H9 (cell line): ENCODE results near the gene NEURL3. TPM values are rescaled to one million over a fixed set of nuclear protein-coding genes. Genes with fewer than 3 reads are reported as not detected.

Experiments used
- DNase-seq: peaks from one replicate; pipeline ENCODE4 v3.0.0-alpha.2; 2017
- H2AFZ ChIP-seq: one replicate; pipeline ENCODE4 v1.6.1; 2013; ENCODE audit warnings: mild to moderate bottlenecking, low read length, control low read depth, moderate library complexity
- H2AK5ac ChIP-seq: 2 replicates; pipeline ENCODE4 v1.6.1; 2013; ENCODE audit warnings: low read length, control low read depth, mixed read lengths; ENCODE audit not compliant: insufficient read length
- H2BK120ac ChIP-seq: one replicate; pipeline ENCODE4 v1.6.1; 2013; ENCODE audit warnings: low read depth, mild to moderate bottlenecking, low read length, control low read depth, inconsistent platforms; ENCODE audit not compliant: poor library complexity, severe bottlenecking
- H2BK12ac ChIP-seq: 2 replicates; pipeline ENCODE4 v1.6.1; 2013; ENCODE audit warnings: low read length, control low read depth, mixed read lengths, low read depth; ENCODE audit not compliant: insufficient read length
- H2BK15ac ChIP-seq: 2 replicates; pipeline ENCODE4 v1.6.1; 2013; ENCODE audit warnings: low read depth, low read length, control low read depth
- H2BK20ac ChIP-seq: one replicate; pipeline ENCODE4 v1.6.1; 2013; ENCODE audit warnings: low read depth, mild to moderate bottlenecking, low read length, control low read depth, inconsistent platforms; ENCODE audit not compliant: poor library complexity, severe bottlenecking
- H2BK5ac ChIP-seq: 2 replicates; pipeline ENCODE4 v1.6.1; 2013; ENCODE audit warnings: low read length, control low read depth, mixed read lengths; ENCODE audit not compliant: insufficient read length
- H3K14ac ChIP-seq: 2 replicates; pipeline ENCODE4 v1.6.1; 2013; ENCODE audit warnings: low read length, control low read depth; ENCODE audit not compliant: insufficient read depth
- H3K18ac ChIP-seq: 2 replicates; pipeline ENCODE4 v1.6.1; 2013; ENCODE audit warnings: low read depth, mild to moderate bottlenecking, mixed read lengths, low read length, control low read depth; ENCODE audit not compliant: insufficient read length
- H3K23ac ChIP-seq: 2 replicates; pipeline ENCODE4 v1.6.1; 2013; ENCODE audit warnings: low read length, control low read depth, mixed read lengths, low read depth; ENCODE audit not compliant: insufficient read length
- H3K23me2 ChIP-seq: 2 replicates; pipeline ENCODE4 v1.6.1; 2013; ENCODE audit warnings: low read depth, mild to moderate bottlenecking, mixed read lengths, low read length, control low read depth; ENCODE audit not compliant: insufficient read length, poor library complexity, severe bottlenecking
- H3K27ac ChIP-seq: 2 replicates; pipeline ENCODE4 v1.5.1; 2013; ENCODE audit warnings: low read length, control low read depth, mixed read lengths, low read depth; ENCODE audit not compliant: insufficient read length
- H3K27me3 ChIP-seq: 2 replicates; pipeline ENCODE4 v1.6.1; 2013; ENCODE audit warnings: low read length, control low read depth, inconsistent platforms; ENCODE audit not compliant: insufficient read depth
- H3K4ac ChIP-seq: 2 replicates; pipeline ENCODE4 v1.6.1; 2013; ENCODE audit warnings: low read depth, mild to moderate bottlenecking, control low read depth, inconsistent platforms, low read length, moderate library complexity
- H3K4me1 ChIP-seq: 2 replicates; pipeline ENCODE4 v1.6.1; 2013; ENCODE audit warnings: low read length, control low read depth, inconsistent platforms; ENCODE audit not compliant: insufficient read depth
- H3K4me2 ChIP-seq: 2 replicates; pipeline ENCODE4 v1.6.1; 2013; ENCODE audit warnings: low read length, control low read depth, mixed read lengths; ENCODE audit not compliant: insufficient read length, insufficient read depth
- H3K56ac ChIP-seq: 2 replicates; pipeline ENCODE4 v1.6.1; 2013; ENCODE audit warnings: low read depth, mild to moderate bottlenecking, mixed read lengths, low read length, control low read depth; ENCODE audit not compliant: insufficient read length
- H3K79me1 ChIP-seq: 2 replicates; pipeline ENCODE4 v1.6.1; 2013; ENCODE audit warnings: low read depth, mild to moderate bottlenecking, moderate library complexity, low read length, control low read depth, inconsistent platforms; ENCODE audit not compliant: insufficient read depth, poor library complexity, severe bottlenecking
- H3K79me2 ChIP-seq: 2 replicates; pipeline ENCODE4 v1.6.1; 2013; ENCODE audit warnings: low read length, control low read depth, inconsistent platforms; ENCODE audit not compliant: insufficient read depth
- H3K9ac ChIP-seq: 2 replicates; pipeline ENCODE4 v1.6.1; 2013; ENCODE audit warnings: low read length, control low read depth, mixed read lengths; ENCODE audit not compliant: insufficient read length; ENCODE audit errors: extremely low read depth
- H3K9me3 ChIP-seq: one replicate; pipeline ENCODE4 v1.6.1; 2013; ENCODE audit warnings: low read depth, low read length, inconsistent platforms; ENCODE audit not compliant: control insufficient read depth
- H3T11ph ChIP-seq: one replicate; pipeline ENCODE4 v1.6.1; 2013; ENCODE audit warnings: mild to moderate bottlenecking, low read length, control low read depth, inconsistent platforms
- H4K20me1 ChIP-seq: one replicate; pipeline ENCODE4 v1.6.1; 2013; ENCODE audit not compliant: control insufficient read depth, insufficient read length, insufficient read depth
- H4K5ac ChIP-seq: 2 replicates; pipeline ENCODE4 v1.6.1; 2013; ENCODE audit warnings: low read depth, mild to moderate bottlenecking, mixed read lengths, low read length, control low read depth; ENCODE audit not compliant: insufficient read length
- H4K8ac ChIP-seq: replicated peaks from 2 replicates; pipeline ENCODE4 v1.6.1; 2013; ENCODE audit warnings: low read length, control low read depth, mixed read lengths, low read depth; ENCODE audit not compliant: insufficient read length
- H4K91ac ChIP-seq: 2 replicates; pipeline ENCODE4 v1.6.1; 2013; ENCODE audit warnings: low read depth, mild to moderate bottlenecking, moderate library complexity, mixed read lengths, low read length, control low read depth; ENCODE audit not compliant: insufficient read length
- H3K27ac Mint-ChIP-seq, 3 experiments: 2 replicates in 2 of 3; 3 replicates in 1 of 3; pipeline ENCODE4 v1.8.0; 2020 to 2021; ENCODE audit warnings: mixed read lengths in 3 of 3, mild to moderate bottlenecking in 1 of 3, moderate library complexity in 1 of 3
- H3K27me3 Mint-ChIP-seq: 2 replicates; pipeline ENCODE4 v1.8.0; 2021; ENCODE audit warnings: low read depth, mild to moderate bottlenecking, moderate library complexity, mixed read lengths
- H3K36me3 Mint-ChIP-seq, 3 experiments: 2 replicates in 2 of 3; 3 replicates in 1 of 3; pipeline ENCODE4 v1.8.0; 2020 to 2021; ENCODE audit warnings: low read depth in 3 of 3, mixed read lengths in 3 of 3; ENCODE audit not compliant: insufficient read depth in 1 of 3
- H3K4me1 Mint-ChIP-seq, 2 experiments: 2 replicates each; pipeline ENCODE4 v1.8.0; 2020; ENCODE audit warnings: mixed read lengths in 2 of 2
- H3K4me3 Mint-ChIP-seq, 2 experiments: 2 replicates in 1 of 2; 3 replicates in 1 of 2; pipeline ENCODE4 v1.8.0; 2020 to 2021; ENCODE audit warnings: mild to moderate bottlenecking in 2 of 2, mixed read lengths in 2 of 2, moderate library complexity in 1 of 2
- H3K9me3 Mint-ChIP-seq, 2 experiments: 2 replicates in 1 of 2; 3 replicates in 1 of 2; pipeline ENCODE4 v1.8.0; 2020; ENCODE audit warnings: mild to moderate bottlenecking in 2 of 2, mixed read lengths in 2 of 2, moderate library complexity in 1 of 2
- CTCF ChIP-seq: fragments of 200-600 bp; sonication (generic); conservative IDR thresholded peaks from 3 replicates; pipeline ENCODE4 v1.8.0; 2021; ENCODE audit warnings: antibody characterized with exemption, mild to moderate bottlenecking
- WGBS: extraction: QIAGEN DNeasy Blood & Tissue Kit; methylation state at CpG from one replicate; pipeline ENCODE4 v1.1.7; 2013; ENCODE audit warnings: missing lambda C conversion rate, low lambda C conversion rate, mixed read lengths; ENCODE audit not compliant: insufficient read length; ENCODE audit errors: extremely low coverage; 5-methylcytosine and 5-hydroxymethylcytosine counted together
- total RNA-seq: library from RNA; stranded (reverse); gene quantifications from 2 replicates; pipeline ENCODE4 v1.2.1, GENCODE V29; 2021

NEURL3 gene
- total RNA-seq, 1 experiment from 2014 or later: not detected

- H3K36me3 Mint-ChIP-seq: no peaks in the 10 kb centered on the region
- Histone ChIP-seq H2BK5ac (no peak overlapping the region), H4K8ac (no peak overlapping the region), H4K91ac (no peak overlapping the region), H3K9ac (no peak overlapping the region), H4K20me1 (no peaks in the 10 kb centered on the region), H3K23me2 (peaks cover 4% of the 10 kb centered on the region), H3K4ac (no peak overlapping the region), H3K27me3 (no peaks in the 10 kb centered on the region), H4K5ac (no peak overlapping the region), H2AK5ac (no peak overlapping the region), H2BK20ac (no peak overlapping the region), H3K27ac (no peak overlapping the region), H3K18ac (no peak overlapping the region), H2BK12ac (no peak overlapping the region), H3K9me3 (no peaks in the 10 kb centered on the region), H3K4me2 (peak overlapping the region; percentile 23), H3K56ac (no peak overlapping the region), H3K4me1 (peaks cover 3% of the 10 kb centered on the region; the same call in 1 of the 2 replicates), H3K23ac (no peak overlapping the region), H3K79me1 (no peaks in the 10 kb centered on the region), H3T11ph (no peak overlapping the region), H2AFZ (no peak overlapping the region), H2BK120ac (no peak overlapping the region), H3K79me2 (no peaks in the 10 kb centered on the region), H3K14ac (no peak overlapping the region), H2BK15ac (no peak overlapping the region)
- DNase-seq: peak; percentile 75
- H3K9me3 Mint-ChIP-seq: no peaks in the 10 kb centered on the region
- peaks cover 49% of the 10 kb centered on the region for H3K27me3 Mint-ChIP-seq
- peaks cover 15 to 27% of the 10 kb centered on the region in 2 experiments for H3K4me1 Mint-ChIP-seq
- peak overlapping the region; percentile 61 to 79 for H3K4me3 Mint-ChIP-seq
- peak overlapping the region in 2 of 3 experiments; percentile 61 to 68; a peak in 1 of 7 replicates for H3K27ac Mint-ChIP-seq
- no peak for TF ChIP-seq CTCF
- WGBS: no CpG with 5 or more reads among the region's 23 CpGs
These were observed 26.8 kb upstream of the NEURL3 start for GRCh38 chr2:96531872-96532505.
